Upper lobe of left lung (tissue), 6 donors: ENCODE data around the gene ULK1. TPM values are rescaled to one million over a fixed set of nuclear protein-coding genes. Genes with fewer than 3 reads are reported as not detected.

Experiments
- ATAC-seq, 2 donors: fragments of 200-7000 bp; cut with Tn5 transposase; one replicate each; pipeline ENCODE4 v1.9.1; 2022; ENCODE audit warnings: mild to moderate bottlenecking in 2 of 2, moderate library complexity in 2 of 2; ENCODE audit not compliant: low FRiP score in 2 of 2
- DNase-seq, 2 donors: peaks; one replicate each; pipeline ENCODE4 v3.0.0-alpha.2; 2019 to 2020
- H3K27ac ChIP-seq, 4 donors: fragments of 200-600 bp; sonication (generic); one replicate each; pipeline ENCODE4 v1.5.1; 2016 to 2019
- H3K27me3 ChIP-seq, 4 donors: fragments of 200-600 bp; sonication (generic); one replicate each; pipeline ENCODE4 v1.5.1; 2017 to 2019
- H3K36me3 ChIP-seq, 4 donors: fragments of 200-600 bp; sonication (generic); one replicate each; pipeline ENCODE4 v1.5.1; 2016 to 2019
- H3K4me1 ChIP-seq, 4 donors: fragments of 200-600 bp; sonication (generic); one replicate each; pipeline ENCODE4 v1.5.1; 2018 to 2019
- H3K4me3 ChIP-seq, 4 donors: fragments of 200-600 bp; sonication (generic); one replicate each; pipeline ENCODE4 v1.5.1; 2017 to 2019; ENCODE audit warnings: mild to moderate bottlenecking in 2 of 4, moderate library complexity in 1 of 4
- H3K9me3 ChIP-seq, 4 donors: fragments of 200-600 bp; sonication (generic); one replicate each; pipeline ENCODE4 v1.5.1; 2018 to 2019
- EP300 ChIP-seq, 4 donors: sonication (generic); formaldehyde crosslinking; IDR thresholded peaks; one replicate each; pipeline ENCODE4 v1.5.1; 2017; ENCODE audit warnings: antibody characterized with exemption in 4 of 4, control low read depth in 2 of 4
- POLR2A ChIP-seq, 4 donors: fragments of 450-650 bp; IDR thresholded peaks; one replicate each; pipeline ENCODE4 v1.5.1; 2016 to 2017; ENCODE audit warnings: antibody characterized with exemption in 4 of 4, mild to moderate bottlenecking in 2 of 4
- POLR2AphosphoS5 ChIP-seq, 2 donors: sonication (generic); formaldehyde crosslinking; IDR thresholded peaks; one replicate each; pipeline ENCODE4 v1.5.1; 2017; ENCODE audit warnings: antibody characterized with exemption in 2 of 2
- WGBS, 2 donors: methylation state at CpG; one replicate each; pipeline ENCODE4 v1.1.5; 2017 to 2018; 5-methylcytosine and 5-hydroxymethylcytosine counted together
- total RNA-seq, 6 donors: library from RNA; depleted of rRNA in 4 of 6; stranded (reverse); fragments of >200 nt in 4 of 6; gene quantifications; one replicate each; pipeline versions ENCODE4 v1.1.0 to v1.2.1, GENCODE V29; 2016 to 2021
- TF ChIP-seq, protein P1 (sequence below), 6 experiments: fragments of 450-650 bp in 4 of 6; fragments of 200-600 bp in 2 of 6; sonication (generic) in 2 of 6; IDR thresholded peaks; one replicate each; pipeline ENCODE4 v1.5.1; 2016 to 2019; ENCODE audit warnings: antibody characterized with exemption in 6 of 6
- donor health status: DM: no; HTN: no; CAD: no; lungs with moderate emphysema.
- donor health status: DM: no; HTN: yes; CAD: no; lungs with severe emphysema.

ULK1 gene
- total RNA-seq: 10 to 100 TPM in 5 of 6 donors, 1 to 10 TPM in 1; 6.8 to 93.2 (median 40.7) TPM

DNA sequence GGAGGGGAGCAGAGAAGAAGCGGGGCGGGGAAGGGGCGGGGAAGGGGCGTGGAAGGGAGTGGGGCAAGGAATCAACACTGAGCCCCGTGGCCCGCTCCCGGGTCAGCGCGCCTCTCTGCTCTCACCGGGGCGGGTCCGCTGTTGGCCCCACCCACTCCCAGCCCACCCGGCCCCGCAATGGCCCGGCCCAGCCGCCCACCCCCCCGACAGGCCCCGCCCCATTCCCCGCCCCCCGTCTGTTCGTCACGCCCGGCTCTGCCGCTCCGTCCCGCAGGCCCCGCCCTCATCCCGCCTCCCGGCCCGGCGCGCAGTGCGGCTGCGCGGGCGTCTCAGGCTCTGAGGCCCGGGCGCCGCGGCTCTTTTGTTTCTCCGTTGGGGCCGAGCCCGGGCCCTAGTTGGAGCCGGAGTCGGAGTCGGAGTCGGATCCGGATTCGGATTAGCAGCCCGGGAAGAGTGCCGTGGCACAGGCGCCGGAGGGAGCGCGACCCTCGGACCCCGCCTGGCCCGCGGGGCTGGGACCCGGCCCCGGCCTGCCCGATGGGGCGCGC, at the start of gene ULK1:
Gene ULK1, plus strand, starts transcription at position 310 of the 548 bp plus-strand sequence. CDS start 380 bp downstream, outside the sequence.
- ATAC-seq (peak; percentile 85 to 88), DNase-seq (peak; percentile 92 to 99)
- 0 to 3% methylated on average over 6 to 23 of the region's 64 CpGs for WGBS, 2 donors
- Histone ChIP-seq H3K27me3 (no peaks in the 10 kb centered on the region), H3K27ac (peak within 1 kb of the TSS; percentile 89 to 99 (median 96)), H3K4me3 (peak within 1 kb of the TSS; percentile 51 to 84 (median 72)), H3K36me3 (peaks cover 0 to 6% (median 0%) of the 10 kb centered on the region in 4 donors), H3K9me3 (no peaks in the 10 kb centered on the region), H3K4me1 (peaks cover 22 to 28% (median 23%) of the 10 kb centered on the region in 4 donors)
- peak; percentile 49 to 88 for TF ChIP-seq POLR2AphosphoS5 (IDR thresholded peaks at IDR 0.05)
- no peak for TF ChIP-seq EP300 (IDR thresholded peaks at IDR 0.05)
- TF ChIP-seq POLR2A (IDR thresholded peaks at IDR 0.05): peak; percentile 73 to 96 (median 80)
- TF ChIP-seq, protein P1, sequence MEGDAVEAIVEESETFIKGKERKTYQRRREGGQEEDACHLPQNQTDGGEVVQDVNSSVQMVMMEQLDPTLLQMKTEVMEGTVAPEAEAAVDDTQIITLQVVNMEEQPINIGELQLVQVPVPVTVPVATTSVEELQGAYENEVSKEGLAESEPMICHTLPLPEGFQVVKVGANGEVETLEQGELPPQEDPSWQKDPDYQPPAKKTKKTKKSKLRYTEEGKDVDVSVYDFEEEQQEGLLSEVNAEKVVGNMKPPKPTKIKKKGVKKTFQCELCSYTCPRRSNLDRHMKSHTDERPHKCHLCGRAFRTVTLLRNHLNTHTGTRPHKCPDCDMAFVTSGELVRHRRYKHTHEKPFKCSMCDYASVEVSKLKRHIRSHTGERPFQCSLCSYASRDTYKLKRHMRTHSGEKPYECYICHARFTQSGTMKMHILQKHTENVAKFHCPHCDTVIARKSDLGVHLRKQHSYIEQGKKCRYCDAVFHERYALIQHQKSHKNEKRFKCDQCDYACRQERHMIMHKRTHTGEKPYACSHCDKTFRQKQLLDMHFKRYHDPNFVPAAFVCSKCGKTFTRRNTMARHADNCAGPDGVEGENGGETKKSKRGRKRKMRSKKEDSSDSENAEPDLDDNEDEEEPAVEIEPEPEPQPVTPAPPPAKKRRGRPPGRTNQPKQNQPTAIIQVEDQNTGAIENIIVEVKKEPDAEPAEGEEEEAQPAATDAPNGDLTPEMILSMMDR (IDR thresholded peaks at IDR 0.05): no peak

DNA sequence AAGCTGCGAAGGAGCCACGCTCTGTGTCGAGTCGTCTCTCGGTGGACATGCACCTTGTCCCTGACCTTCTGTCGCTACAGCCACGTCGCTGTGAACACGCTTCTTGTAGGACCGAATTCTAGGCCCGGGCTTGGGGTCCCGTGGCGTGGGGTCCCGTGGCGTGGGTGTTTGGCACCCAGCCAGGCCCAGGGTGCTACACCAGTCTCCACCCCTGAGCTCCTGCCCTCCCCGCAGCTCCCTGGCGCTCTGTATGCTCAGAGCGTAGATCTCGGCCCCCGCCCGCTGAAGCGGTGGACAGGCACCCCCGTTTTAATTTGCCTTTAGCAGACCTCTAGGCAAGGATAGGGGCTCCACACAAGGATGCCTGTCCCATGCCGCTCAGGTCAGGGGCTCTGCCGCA, 49.8 kb upstream of the ULK1 start:
- TF ChIP-seq, protein P1 (IDR thresholded peaks at IDR 0.05): no peak
- Histone ChIP-seq H3K9me3 (no peaks in the 10 kb centered on the region), H3K27me3 (no peaks in the 10 kb centered on the region), H3K36me3 (no peaks in the 10 kb centered on the region), H3K4me1 (no peaks in the 10 kb centered on the region), H3K27ac (no peak overlapping the region), H3K4me3 (no peak overlapping the region)
- DNase-seq: peak in 1 of 2 donors; percentile 72
- 95 to 97% methylated on average over 14 to 25 of the region's 25 CpGs for WGBS, 2 donors
- ATAC-seq: no peak

DNA sequence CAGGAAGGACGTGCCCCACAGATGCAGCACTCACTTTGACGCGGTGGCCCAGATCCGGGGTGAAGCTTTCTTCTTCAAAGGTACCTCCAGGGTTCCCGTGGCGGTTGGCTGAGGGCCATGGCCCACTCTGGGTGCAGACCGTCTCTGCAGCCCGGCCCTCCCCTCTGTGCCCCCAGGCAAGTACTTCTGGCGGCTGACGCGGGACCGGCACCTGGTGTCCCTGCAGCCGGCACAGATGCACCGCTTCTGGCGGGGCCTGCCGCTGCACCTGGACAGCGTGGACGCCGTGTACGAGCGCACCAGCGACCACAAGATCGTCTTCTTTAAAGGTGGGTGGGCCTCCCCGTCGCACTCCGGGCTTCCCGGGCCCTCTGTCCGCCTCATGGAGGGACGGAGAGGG, 49.3 kb upstream of the ULK1 start:
- no peak overlapping the region for H3K27ac ChIP-seq
- H3K4me3 ChIP-seq: no peak overlapping the region
- no peaks in the 10 kb centered on the region for H3K27me3 ChIP-seq
- H3K36me3 ChIP-seq: no peaks in the 10 kb centered on the region
- TF ChIP-seq, protein P1 (IDR thresholded peaks at IDR 0.05): no peak
- TF ChIP-seq POLR2AphosphoS5 (IDR thresholded peaks at IDR 0.05) (no peak), EP300 (IDR thresholded peaks at IDR 0.05) (no peak), POLR2A (IDR thresholded peaks at IDR 0.05) (no peak)
- WGBS, 2 donors: 80 to 90% methylated on average over 1 to 29 of the region's 29 CpGs
- no peak for ATAC-seq
- H3K9me3 ChIP-seq: no peaks in the 10 kb centered on the region
- no peaks in the 10 kb centered on the region for H3K4me1 ChIP-seq
- peak in 1 of 2 donors; percentile 77 for DNase-seq

DNA sequence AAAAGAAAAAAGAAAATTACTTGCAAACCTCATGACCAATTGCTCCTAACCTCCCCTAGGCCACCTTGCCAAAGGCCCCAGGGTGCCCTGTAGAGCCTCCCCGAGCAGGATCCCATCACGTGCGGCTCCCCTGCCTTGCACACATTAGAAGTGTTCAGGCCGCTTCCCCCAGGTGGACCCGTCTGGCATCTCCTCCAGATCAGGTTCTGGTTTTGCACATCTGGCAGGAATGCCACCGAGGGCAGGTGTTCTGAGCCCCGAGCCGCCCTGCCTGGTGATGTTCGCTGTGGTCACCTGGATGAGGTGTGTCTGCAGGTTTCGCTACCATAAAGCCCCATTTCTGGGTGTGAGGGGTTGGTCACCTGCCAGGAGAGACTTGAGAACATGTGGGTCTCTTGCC, 47.0 kb upstream of the ULK1 start:
- DNase-seq: no peak
- WGBS, 2 donors: 86 to 91% methylated on average over 10 of the region's 10 CpGs
- H3K4me1 ChIP-seq: peaks cover 0 to 7% (median 0%) of the 10 kb centered on the region in 4 donors

More for the DNA sequence above, 47.0 kb upstream of the ULK1 start:
- H3K36me3 ChIP-seq: no peaks in the 10 kb centered on the region
- no peaks in the 10 kb centered on the region for H3K9me3 ChIP-seq
- H3K27me3 ChIP-seq: no peaks in the 10 kb centered on the region
- TF ChIP-seq POLR2AphosphoS5 (IDR thresholded peaks at IDR 0.05): no peak
- no peak for TF ChIP-seq EP300 (IDR thresholded peaks at IDR 0.05)
- TF ChIP-seq, protein P1 (IDR thresholded peaks at IDR 0.05): no peak
- no peak for TF ChIP-seq POLR2A (IDR thresholded peaks at IDR 0.05)
- no peak overlapping the region for H3K27ac ChIP-seq
- no peak overlapping the region for H3K4me3 ChIP-seq
- ATAC-seq: no peak
